IPS-NIHi7 (cell line): ENCODE results near the gene CD19.
"Not testable (repeated sequence)": the region's sequence is repeated elsewhere in the genome, so short reads cannot be mapped to it uniquely, and the experiment has no call there.

ENCODE experiments used
- DNase-seq: peaks from one replicate; pipeline ENCODE4 v3.0.0; 2012; ENCODE audit warnings: mixed read lengths; ENCODE audit errors: extremely low spot score

The CD19 gene

GRCh38 chr16:28936784-28937155, 5.0 kb downstream of the CD19 start:
- DNase-seq = no peak

- peak; percentile 19 for DNase-seq
Measured at GRCh38 chr16:28937222-28937876, 5.6 kb downstream of the CD19 start.

- DNase-seq = no peak
Measured at GRCh38 chr16:28938721-28939120, 7.0 kb downstream of the CD19 start.

GRCh38 chr16:28939825-28940224, 8.1 kb downstream of the CD19 start:
- DNase-seq = not testable (repeated sequence)

- DNase-seq = no peak
Measured at GRCh38 chr16:28943281-28943680, 11.5 kb downstream of the CD19 start.

GRCh38 chr16:28946681-28947080, 14.9 kb downstream of the CD19 start:
- DNase-seq = no peak

- peak; percentile 98 for DNase-seq
Measured at GRCh38 chr16:28950648-28951409, 19.1 kb downstream of the CD19 start, which contains the start of gene NFATC2IP. Gene NFATC2IP, plus strand, starts transcription at chr16:28950937. Its CDS starts 75 bp downstream, at chr16:28951012.

- peak; percentile 56 for DNase-seq
Measured at GRCh38 chr16:28951410-28951943, 19.7 kb downstream of the CD19 start.

GRCh38 chr16:28958216-28958615, 26.4 kb downstream of the CD19 start:
- no peak for DNase-seq

GRCh38 chr16:28958836-28959235, 27.1 kb downstream of the CD19 start:
- DNase-seq = no peak

- no peak for DNase-seq
Measured at GRCh38 chr16:28964072-28964471, 32.3 kb downstream of the CD19 start.

- no peak for DNase-seq
Measured at GRCh38 chr16:28964496-28964895, 32.7 kb downstream of the CD19 start.

GRCh38 chr16:28967156-28967555, 35.4 kb downstream of the CD19 start:
- no peak for DNase-seq

- not testable (repeated sequence) for DNase-seq
Measured at GRCh38 chr16:28969696-28970095, 37.9 kb downstream of the CD19 start.

- DNase-seq = peak; percentile 82
Measured at GRCh38 chr16:28974007-28974436, 42.3 kb downstream of the CD19 start.

GRCh38 chr16:28974437-28975157, 42.8 kb downstream of the CD19 start, which contains the start of gene SPNS1:
Gene SPNS1, plus strand, starts transcription at chr16:28974778. Its CDS starts 374 bp downstream, at chr16:28975152.
- DNase-seq = peak; percentile 99

- DNase-seq = no peak
Measured at GRCh38 chr16:28975158-28975599, 43.4 kb downstream of the CD19 start.

GRCh38 chr16:28977703-28978662, 46.2 kb downstream of the CD19 start:
- peak; percentile 81 for DNase-seq

GRCh38 chr16:28980330-28980729, 48.6 kb downstream of the CD19 start:
- not testable (repeated sequence) for DNase-seq

GRCh38 chr16:28980929-28981328, 49.2 kb downstream of the CD19 start:
- DNase-seq = no peak

- DNase-seq = peak; percentile 83
Measured at GRCh38 chr16:28981517-28981916, 49.7 kb downstream of the CD19 start.
